SK-N-SH treated with all-trans-retinoic acid at 6 μM for 48 hours (cell line): Measurements from ENCODE around the gene PDIA4.

Experiments used
- ATAC-seq: fragments of 200-7000 bp; cut with Tn5 transposase; 3 replicates; pipeline ENCODE4 v1.9.1; 2020; ENCODE audit warnings: mild to moderate bottlenecking, moderate library complexity
- ARNTL ChIP-seq: fragments of 450-650 bp; formaldehyde crosslinking; IDR thresholded peaks from 2 replicates; pipeline ENCODE4 v1.5.0; 2020; ENCODE audit warnings: low read depth, mild to moderate bottlenecking, moderate library complexity, borderline replicate concordance
- BACH2 ChIP-seq: fragments of 250-450 bp; sonication (Bioruptor Pico); IDR thresholded peaks from 2 replicates; pipeline ENCODE4 v1.9.0; 2021; ENCODE audit warnings: mild to moderate bottlenecking, borderline replicate concordance
- CREB5 ChIP-seq: fragments of 250-450 bp; sonication (Bioruptor Pico); IDR thresholded peaks from 2 replicates; pipeline ENCODE4 v1.5.1; 2020; ENCODE audit warnings: low read depth, mild to moderate bottlenecking, moderate library complexity
- CSDC2 ChIP-seq: fragments of 250-450 bp; sonication (Bioruptor Pico); IDR thresholded peaks from 2 replicates; pipeline ENCODE4 v1.5.0; 2020; ENCODE audit warnings: mild to moderate bottlenecking, moderate library complexity
- CSRNP3 ChIP-seq: fragments of 250-450 bp; sonication (Bioruptor Pico); IDR thresholded peaks from 2 replicates; pipeline ENCODE4 v1.5.1; 2021; ENCODE audit warnings: mild to moderate bottlenecking, moderate library complexity
- ESRRG ChIP-seq: fragments of 250-450 bp; sonication (Bioruptor Pico); IDR thresholded peaks from 2 replicates; pipeline ENCODE4 v1.6.1; 2021; ENCODE audit warnings: mild to moderate bottlenecking
- GLIS3 ChIP-seq: fragments of 250-450 bp; sonication (Bioruptor Pico); IDR thresholded peaks from 2 replicates; pipeline ENCODE4 v1.5.0; 2020; ENCODE audit warnings: mild to moderate bottlenecking, moderate library complexity
- ISL1 ChIP-seq: fragments of 250-450 bp; sonication (Bioruptor Pico); IDR thresholded peaks from 2 replicates; pipeline ENCODE4 v2.1.2; 2022; ENCODE audit warnings: mild to moderate bottlenecking, moderate library complexity
- PATZ1 ChIP-seq: fragments of 250-450 bp; sonication (Bioruptor Pico); IDR thresholded peaks from 2 replicates; pipeline ENCODE4 v1.8.0; 2020; ENCODE audit warnings: mild to moderate bottlenecking, moderate library complexity, borderline replicate concordance
- PPARA ChIP-seq: fragments of 250-450 bp; sonication (Bioruptor Pico); IDR thresholded peaks from 2 replicates; pipeline ENCODE4 v1.5.0; 2020; ENCODE audit warnings: mild to moderate bottlenecking, borderline replicate concordance
- RARB ChIP-seq: fragments of 250-450 bp; sonication (Bioruptor Pico); IDR thresholded peaks from 2 replicates; pipeline ENCODE4 v1.8.0; 2021; ENCODE audit warnings: mild to moderate bottlenecking, moderate library complexity
- TCF4 ChIP-seq: fragments of 250-450 bp; sonication (Bioruptor Pico); IDR thresholded peaks from 2 replicates; pipeline ENCODE4 v1.8.0; 2021; ENCODE audit warnings: mild to moderate bottlenecking, moderate library complexity, borderline replicate concordance
- TOX ChIP-seq: fragments of 250-450 bp; sonication (Bioruptor Pico); IDR thresholded peaks from 2 replicates; pipeline ENCODE4 v1.8.0; 2021; ENCODE audit warnings: mild to moderate bottlenecking, moderate library complexity, borderline replicate concordance
- TSHZ2 ChIP-seq: fragments of 250-450 bp; sonication (Bioruptor Pico); IDR thresholded peaks from 2 replicates; pipeline ENCODE4 v1.5.0; 2020; ENCODE audit warnings: mild to moderate bottlenecking, moderate library complexity
- ZC3H10 ChIP-seq: fragments of 250-450 bp; sonication (Bioruptor Pico); IDR thresholded peaks from 2 replicates; pipeline ENCODE4 v1.5.1; 2021; ENCODE audit warnings: mild to moderate bottlenecking, moderate library complexity
- ZFP3 ChIP-seq: fragments of 250-450 bp; sonication (Bioruptor Pico); IDR thresholded peaks from 2 replicates; pipeline ENCODE4 v1.5.0; 2020; ENCODE audit warnings: mild to moderate bottlenecking, moderate library complexity
- ZFP30 ChIP-seq: fragments of 450-650 bp; formaldehyde crosslinking; IDR thresholded peaks from 2 replicates; pipeline ENCODE4 v1.5.0; 2022; ENCODE audit warnings: mild to moderate bottlenecking, moderate library complexity
- ZNF565 ChIP-seq: fragments of 450-650 bp; formaldehyde crosslinking; conservative IDR thresholded peaks from 2 replicates; pipeline ENCODE4 v1.5.0; 2020; ENCODE audit warnings: low read depth, mild to moderate bottlenecking, moderate library complexity
- ZNF8 ChIP-seq: fragments of 450-650 bp; formaldehyde crosslinking; IDR thresholded peaks from 2 replicates; pipeline ENCODE4 v1.5.0; 2020; ENCODE audit warnings: mild to moderate bottlenecking, moderate library complexity

The PDIA4 gene

GRCh38 chr7:149022756-149023360 is 5.4 kb downstream of the PDIA4 start:
- ATAC-seq = no peak
- no peak for TF ChIP-seq ZNF565 (CRISPR knock-in tag)
- TF ChIP-seq ARNTL (CRISPR knock-in tag) = no peak
- TF ChIP-seq ESRRG (CRISPR knock-in tag) = no peak
- no peak for TF ChIP-seq ZFP30
- no peak for TF ChIP-seq CSRNP3
- no peak for TF ChIP-seq TSHZ2 (CRISPR knock-in tag)
- no peak for TF ChIP-seq TCF4
- no peak for TF ChIP-seq CREB5 (CRISPR knock-in tag)
- no peak for TF ChIP-seq PPARA
- no peak for TF ChIP-seq GLIS3 (CRISPR knock-in tag)
- TF ChIP-seq CSDC2 = no peak
- no peak for TF ChIP-seq ZNF8 (CRISPR knock-in tag)
- TF ChIP-seq ZFP3 (CRISPR knock-in tag) = no peak
- no peak for TF ChIP-seq PATZ1

GRCh38 chr7:149021725-149022062 is 6.6 kb downstream of the PDIA4 start:
- ATAC-seq = no peak
- TF ChIP-seq CSRNP3 = no peak
- TF ChIP-seq TSHZ2 (CRISPR knock-in tag) = no peak

GRCh38 chr7:149020483-149020882 is 7.8 kb downstream of the PDIA4 start:
- TF ChIP-seq TSHZ2 (CRISPR knock-in tag) (no peak), ZFP3 (CRISPR knock-in tag) (no peak), ZC3H10 (CRISPR knock-in tag) (no peak), RARB (no peak), BACH2 (CRISPR knock-in tag) (no peak), TOX (CRISPR knock-in tag) (no peak), CREB5 (CRISPR knock-in tag) (no peak), ISL1 (CRISPR knock-in tag) (no peak), ZFP30 (no peak), ESRRG (CRISPR knock-in tag) (no peak), ARNTL (CRISPR knock-in tag) (no peak)
- ATAC-seq = no peak
